IMR-90 (cell line): Measurements from ENCODE around the gene ZDHHC16. TPM values are rescaled to one million over a fixed set of nuclear protein-coding genes. Genes with fewer than 3 reads are reported as not detected.
A peak's percentile ranks its signal among the peaks of the same experiment; 100 is the strongest.

Experiments
- ATAC-seq: fragments of 200-7000 bp; cut with Tn5 transposase; 2 replicates; pipeline ENCODE4 v1.9.1; 2020; ENCODE audit warnings: low read depth, mild to moderate bottlenecking, moderate library complexity
- BruUV-seq: library from RNA; stranded (reverse); fragments of 400-500 nt; replicated peaks from 2 replicates; lab custom pipeline; 2021; lab: Mats Ljungman, UMichigan
- CTCF ChIA-PET: fragments of 300-600 bp; formaldehyde crosslinking; extraction: SDS; loops from one replicate; lab custom pipeline; 2021; ENCODE audit warnings: antibody characterized with exemption; lab: Yijun Ruan, JAX
- POLR2A ChIA-PET: fragments of 300-600 bp; sonication (Branson Sonifier 250); formaldehyde crosslinking; loops from one replicate; lab custom pipeline; 2022; ENCODE audit warnings: antibody characterized with exemption; ENCODE audit not compliant: unreplicated experiment; lab: Charles Lee
- DNase-seq: peaks from one replicate; pipeline ENCODE4 v3.0.0; 2013
- H2AFZ ChIP-seq: replicated peaks from 2 replicates; pipeline ENCODE3; 2013; ENCODE audit warnings: low read length, mild to moderate bottlenecking; ENCODE audit not compliant: poor library complexity
- H2AK5ac ChIP-seq: 2 replicates; pipeline ENCODE4 v1.6.1; 2013; ENCODE audit warnings: low read depth, low read length, inconsistent platforms
- H2AK9ac ChIP-seq: replicated peaks from 2 replicates; pipeline ENCODE3; 2013; ENCODE audit warnings: mild to moderate bottlenecking, low read depth, low read length, moderate library complexity; ENCODE audit not compliant: poor library complexity
- H2BK120ac ChIP-seq: 2 replicates; pipeline ENCODE4 v1.6.1; 2013; ENCODE audit warnings: low read depth, low read length, inconsistent platforms
- H2BK15ac ChIP-seq: 3 replicates; pipeline ENCODE4 v1.6.1; 2013; ENCODE audit warnings: low read depth, low read length, inconsistent platforms
- H2BK20ac ChIP-seq: 2 replicates; pipeline ENCODE4 v1.6.1; 2013; ENCODE audit warnings: low read depth, mild to moderate bottlenecking, inconsistent platforms, low read length, moderate library complexity
- H2BK5ac ChIP-seq: 2 replicates; pipeline ENCODE4 v1.6.1; 2013; ENCODE audit warnings: mild to moderate bottlenecking, low read depth, low read length, inconsistent platforms; ENCODE audit not compliant: poor library complexity, severe bottlenecking
- H3K14ac ChIP-seq: replicated peaks from 2 replicates; pipeline ENCODE4 v1.6.1; 2013; ENCODE audit warnings: low read depth, low read length, inconsistent platforms
- H3K18ac ChIP-seq: 2 replicates; pipeline ENCODE4 v1.6.1; 2013; ENCODE audit warnings: low read depth, low read length, control low read depth
- H3K23ac ChIP-seq: 2 replicates; pipeline ENCODE4 v1.6.1; 2013; ENCODE audit warnings: low read depth, low read length, inconsistent platforms
- H3K27ac ChIP-seq: 2 replicates; pipeline ENCODE4 v1.5.1; 2013; ENCODE audit warnings: mild to moderate bottlenecking, control low read depth, low read length; ENCODE audit not compliant: insufficient read depth
- H3K27me3 ChIP-seq: 2 replicates; pipeline ENCODE4 v1.6.1; 2013; ENCODE audit warnings: low read length; ENCODE audit not compliant: control insufficient read depth, insufficient read depth
- H3K36me3 ChIP-seq: 2 replicates; pipeline ENCODE4 v1.6.1; 2013; ENCODE audit warnings: low read length, mixed read lengths; ENCODE audit not compliant: control insufficient read depth, insufficient read depth
- H3K4ac ChIP-seq: 2 replicates; pipeline ENCODE4 v1.6.1; 2013; ENCODE audit warnings: low read depth, low read length, inconsistent platforms
- H3K4me1 ChIP-seq: 2 replicates; pipeline ENCODE4 v1.6.1; 2013; ENCODE audit warnings: low read length, mixed read lengths; ENCODE audit not compliant: control insufficient read depth, insufficient read depth
- H3K4me2 ChIP-seq: 2 replicates; pipeline ENCODE4 v1.6.1; 2013; ENCODE audit warnings: low read depth, mild to moderate bottlenecking, control low read depth, low read length, moderate library complexity
- H3K4me3 ChIP-seq: 2 replicates; pipeline ENCODE4 v1.5.1; 2013; ENCODE audit warnings: low read depth, mild to moderate bottlenecking, control low read depth, low read length, moderate library complexity; ENCODE audit not compliant: insufficient read depth
- H3K56ac ChIP-seq: 2 replicates; pipeline ENCODE4 v1.6.1; 2013; ENCODE audit warnings: low read length, inconsistent platforms; ENCODE audit not compliant: insufficient read depth; ENCODE audit errors: extremely low read depth
- H3K79me1 ChIP-seq, 2 experiments: 2 replicates each; pipeline ENCODE4 v1.6.1; 2013; ENCODE audit warnings: low read length in 2 of 2, inconsistent platforms in 1 of 2, low read depth in 1 of 2
- H3K9ac ChIP-seq: 2 replicates; pipeline ENCODE4 v1.6.1; 2013; ENCODE audit warnings: low read depth, low read length, control low read depth
- H3K9me1 ChIP-seq: 2 replicates; pipeline ENCODE4 v1.6.1; 2013; ENCODE audit warnings: low read length, inconsistent platforms; ENCODE audit not compliant: insufficient read depth
- H3K9me3 ChIP-seq: 2 replicates; pipeline ENCODE4 v1.6.1; 2013; ENCODE audit warnings: low read length; ENCODE audit not compliant: control insufficient read depth, insufficient read depth
- H4K20me1 ChIP-seq: 2 replicates; pipeline ENCODE4 v1.6.1; 2013; ENCODE audit warnings: low read length, inconsistent platforms; ENCODE audit not compliant: insufficient read depth
- H4K5ac ChIP-seq: 2 replicates; pipeline ENCODE4 v1.6.1; 2013; ENCODE audit warnings: mild to moderate bottlenecking, low read depth, low read length, control low read depth
- H4K8ac ChIP-seq, 2 experiments: 2 replicates each; pipeline ENCODE4 v1.6.1; 2013; ENCODE audit warnings: low read depth in 2 of 2, low read length in 2 of 2, control low read depth in 1 of 2, inconsistent platforms in 1 of 2
- H4K91ac ChIP-seq: 2 replicates; pipeline ENCODE4 v1.6.1; 2013; ENCODE audit warnings: low read depth, low read length, inconsistent platforms; ENCODE audit not compliant: insufficient read depth
- BHLHE40 ChIP-seq: fragments of 150-350 bp; IDR thresholded peaks from 2 replicates; pipeline ENCODE4 v1.6.1; 2016; ENCODE audit warnings: mild to moderate bottlenecking, low read depth, low read length
- CHD1 ChIP-seq: IDR thresholded peaks from 2 replicates; pipeline ENCODE4 v1.6.1; 2012; ENCODE audit warnings: low read depth, low read length, improper control_type of control experiment
- CTCF ChIP-seq: conservative IDR thresholded peaks from 2 replicates; pipeline ENCODE4 v1.5.1; 2012; ENCODE audit warnings: mild to moderate bottlenecking, low read depth, low read length, improper control_type of control experiment
- FOS ChIP-seq: fragments of 150-350 bp; IDR thresholded peaks from 2 replicates; pipeline ENCODE4 v1.6.1; 2016; ENCODE audit warnings: low read depth, low read length
- MAFK ChIP-seq: IDR thresholded peaks from 2 replicates; pipeline ENCODE4 v1.6.1; 2012; ENCODE audit warnings: low read depth, low read length, improper control_type of control experiment
- MAZ ChIP-seq: IDR thresholded peaks from 2 replicates; pipeline ENCODE4 v1.6.1; 2012; ENCODE audit warnings: low read depth, mild to moderate bottlenecking, low read length, improper control_type of control experiment, moderate library complexity, borderline replicate concordance
- MXI1 ChIP-seq: IDR thresholded peaks from 2 replicates; pipeline ENCODE4 v1.6.1; 2012; ENCODE audit warnings: low read depth, mild to moderate bottlenecking, low read length, moderate library complexity, borderline replicate concordance
- NFE2L2 ChIP-seq: fragments of 150-350 bp; IDR thresholded peaks from 2 replicates; pipeline ENCODE4 v1.6.1; 2016; ENCODE audit warnings: low read depth, mild to moderate bottlenecking, low read length
- POLR2A ChIP-seq: IDR thresholded peaks from 2 replicates; pipeline ENCODE4 v1.6.1; 2012; ENCODE audit warnings: mild to moderate bottlenecking, low read depth, low read length
- RAD21 ChIP-seq: IDR thresholded peaks from 2 replicates; pipeline ENCODE4 v1.6.1; 2012; ENCODE audit warnings: low read length, improper control_type of control experiment
- RCOR1 ChIP-seq: IDR thresholded peaks from 2 replicates; pipeline ENCODE4 v1.6.1; 2012; ENCODE audit warnings: mild to moderate bottlenecking, low read length, improper control_type of control experiment; ENCODE audit not compliant: insufficient replicate concordance
- RFX5 ChIP-seq: IDR thresholded peaks from 2 replicates; pipeline ENCODE4 v1.8.0; 2012; ENCODE audit warnings: low read depth, mild to moderate bottlenecking, low read length, moderate library complexity
- SMC3 ChIP-seq: fragments of 150-350 bp; IDR thresholded peaks from 2 replicates; pipeline ENCODE4 v1.6.1; 2016; ENCODE audit warnings: low read depth, mild to moderate bottlenecking, antibody characterized with exemption, low read length, moderate library complexity
- WGBS, 2 experiments: methylation state at CpG; one replicate each; pipeline versions ENCODE4 v1.1.5 to v1.1.7; 2013; ENCODE audit warnings: missing lambda C conversion rate in 2 of 2; ENCODE audit not compliant: insufficient read length in 1 of 2; ENCODE audit errors: extremely low coverage in 2 of 2; 5-methylcytosine and 5-hydroxymethylcytosine counted together
- dilution Hi-C: fragments of 300-500 bp; cut with HindIII; formaldehyde crosslinking; loops from one replicate; pipeline ENCODE4 v1.14.3; 2018; ENCODE audit warnings: low sequenced_read_pairs; ENCODE audit not compliant: unreplicated experiment
- in situ Hi-C: fragments of 300-500 bp; cut with MboI; formaldehyde crosslinking; loops from 3 replicates; pipeline ENCODE4 v1.14.3; 2019; ENCODE audit warnings: low sequenced_read_pairs, inconsistent platforms, mixed read lengths
- intact Hi-C: fragments of 100-400 bp; cut with micrococcal nuclease; formaldehyde crosslinking; loops from 2 replicates; pipeline ENCODE4 v1.10.0; 2022
- polyA plus RNA-seq, 3 experiments: library from polyadenylated mRNA; depleted of rRNA; stranded (reverse); fragments of >200 nt; gene quantifications; 2 replicates each; pipeline ENCODE4 v1.2.3, GENCODE V29; 2012; ENCODE audit warnings: low replicate concordance in 1 of 3
- total RNA-seq: library from RNA; depleted of rRNA; stranded (reverse); fragments of >200 nt; gene quantifications from 2 replicates; pipeline ENCODE4 v1.2.3, GENCODE V29; 2012
- TF ChIP-seq, protein P1 (sequence below): fragments of 150-350 bp; IDR thresholded peaks from 2 replicates; pipeline ENCODE4 v1.6.1; 2017; ENCODE audit warnings: mild to moderate bottlenecking, antibody characterized with exemption, low read length, low read depth
- TF ChIP-seq, protein P2 (sequence below): fragments of 150-350 bp; IDR thresholded peaks from 2 replicates; pipeline ENCODE4 v1.6.1; 2016; ENCODE audit warnings: low read depth, mild to moderate bottlenecking, low read length, moderate library complexity, borderline replicate concordance

The ZDHHC16 gene
- total and polyA plus RNA-seq, 2 of the 4 experiments (the other 2 are of a cell fraction) = 54.7 to 64.0 TPM

DNA sequence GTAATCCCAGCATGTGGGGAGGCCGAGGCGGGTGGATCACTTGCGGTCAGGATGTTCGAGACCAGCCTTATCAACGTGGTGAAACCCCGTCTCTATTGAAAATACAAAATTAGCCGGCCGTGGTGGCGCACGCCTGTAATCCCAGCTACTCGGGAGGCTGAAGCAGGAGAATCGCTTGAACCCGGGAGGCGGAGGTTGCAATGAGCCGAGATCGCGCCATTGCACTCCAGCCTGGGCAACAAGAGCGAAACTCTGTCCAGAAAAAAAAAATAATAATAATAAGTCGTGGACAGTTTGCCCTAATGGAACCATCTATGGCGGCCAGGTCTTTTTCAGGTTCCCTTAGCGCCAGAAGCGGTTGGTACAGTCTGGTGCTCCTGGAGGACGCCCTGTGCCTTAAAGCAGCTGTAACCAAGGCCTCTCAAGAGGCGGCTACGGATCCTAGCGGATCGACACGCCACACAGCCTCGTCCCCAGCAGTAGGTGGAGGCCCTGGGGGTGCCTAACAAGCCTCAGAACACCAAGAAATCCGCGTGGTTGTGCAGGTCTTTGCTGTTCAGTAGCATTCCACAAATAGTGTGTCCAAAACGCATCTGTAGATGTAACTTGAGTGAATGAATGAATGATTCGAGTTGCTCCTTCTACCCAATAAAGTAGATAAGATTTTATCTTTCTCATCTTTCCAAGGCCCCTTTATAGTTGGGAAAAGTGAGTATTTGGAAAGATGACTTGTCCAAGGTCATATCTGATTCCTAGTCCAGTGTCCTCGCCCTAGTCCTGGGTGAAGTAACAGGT lies 19.0 kb upstream of the ZDHHC16 start:
- CTCF ChIA-PET = no interaction called here
- BruUV-seq = no TSS peak
- in situ Hi-C loops = no loop called here
- TF ChIP-seq BHLHE40 = no peak
- TF ChIP-seq NFE2L2 = no peak
- TF ChIP-seq CTCF = no peak
- TF ChIP-seq, protein P1, sequence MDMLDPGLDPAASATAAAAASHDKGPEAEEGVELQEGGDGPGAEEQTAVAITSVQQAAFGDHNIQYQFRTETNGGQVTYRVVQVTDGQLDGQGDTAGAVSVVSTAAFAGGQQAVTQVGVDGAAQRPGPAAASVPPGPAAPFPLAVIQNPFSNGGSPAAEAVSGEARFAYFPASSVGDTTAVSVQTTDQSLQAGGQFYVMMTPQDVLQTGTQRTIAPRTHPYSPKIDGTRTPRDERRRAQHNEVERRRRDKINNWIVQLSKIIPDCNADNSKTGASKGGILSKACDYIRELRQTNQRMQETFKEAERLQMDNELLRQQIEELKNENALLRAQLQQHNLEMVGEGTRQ = no peak
- no peak for TF ChIP-seq MAFK
- no peak for TF ChIP-seq RCOR1
- TF ChIP-seq FOS = no peak
- TF ChIP-seq RAD21 = no peak
- TF ChIP-seq, protein P2, sequence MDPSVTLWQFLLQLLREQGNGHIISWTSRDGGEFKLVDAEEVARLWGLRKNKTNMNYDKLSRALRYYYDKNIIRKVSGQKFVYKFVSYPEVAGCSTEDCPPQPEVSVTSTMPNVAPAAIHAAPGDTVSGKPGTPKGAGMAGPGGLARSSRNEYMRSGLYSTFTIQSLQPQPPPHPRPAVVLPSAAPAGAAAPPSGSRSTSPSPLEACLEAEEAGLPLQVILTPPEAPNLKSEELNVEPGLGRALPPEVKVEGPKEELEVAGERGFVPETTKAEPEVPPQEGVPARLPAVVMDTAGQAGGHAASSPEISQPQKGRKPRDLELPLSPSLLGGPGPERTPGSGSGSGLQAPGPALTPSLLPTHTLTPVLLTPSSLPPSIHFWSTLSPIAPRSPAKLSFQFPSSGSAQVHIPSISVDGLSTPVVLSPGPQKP = no peak
- TF ChIP-seq SMC3 = no peak
- no peak for TF ChIP-seq RFX5
- TF ChIP-seq POLR2A = no peak
- no peak for TF ChIP-seq MXI1
- TF ChIP-seq CHD1 = no peak
- no peak for TF ChIP-seq MAZ

More for the DNA sequence above, 19.0 kb upstream of the ZDHHC16 start:
- no peak overlapping the region for H2BK20ac ChIP-seq
- peak overlapping the region; percentile 99 for H3K4me2 ChIP-seq
- peaks cover 41% of the 10 kb centered on the region for H4K20me1 ChIP-seq
- H4K5ac ChIP-seq = peak overlapping the region; percentile 65
- ATAC-seq = no peak
- peak overlapping the region; percentile 97 for H3K4me3 ChIP-seq
- peak overlapping the region; percentile 96 for H2AK5ac ChIP-seq
- H3K79me1 ChIP-seq = peaks cover 11 to 51% of the 10 kb centered on the region in 2 experiments; a peak in 3 of 4 replicates
- H2BK5ac ChIP-seq = peak overlapping the region; percentile 87
- peak overlapping the region; percentile 96 for H3K27ac ChIP-seq
- peaks cover 25% of the 10 kb centered on the region for H3K36me3 ChIP-seq
- H3K14ac ChIP-seq = peak overlapping the region; percentile 79
- H2BK120ac ChIP-seq = no peak overlapping the region
- H3K27me3 ChIP-seq = no peaks in the 10 kb centered on the region
- H2AFZ ChIP-seq = peak overlapping the region; percentile 82
- POLR2A ChIA-PET = no interaction called here
- no peaks in the 10 kb centered on the region for H3K9me3 ChIP-seq
- peaks cover 12% of the 10 kb centered on the region for H3K4me1 ChIP-seq
- peak overlapping the region; percentile 80 to 81; a peak in 2 of 4 replicates for H4K8ac ChIP-seq
- H3K9ac ChIP-seq = peak overlapping the region; percentile 98
- H3K18ac ChIP-seq = peak overlapping the region; percentile 58
- DNase-seq = no peak
- H3K56ac ChIP-seq = peak overlapping the region; percentile 81
- peak overlapping the region; percentile 79 for H4K91ac ChIP-seq
- H3K23ac ChIP-seq = peak overlapping the region; percentile 85
- H3K9me1 ChIP-seq = no peaks in the 10 kb centered on the region
- no peak overlapping the region for H2BK15ac ChIP-seq
- dilution Hi-C loops (no loop called here), intact Hi-C loops (loop anchor here (1.0 to 2.0 kb wide), 2 partner anchors 18 to 20 kb away; no protein-coding TSS in a partner anchor)
- H2AK9ac ChIP-seq = peak overlapping the region; percentile 95
- WGBS, 2 experiments = no CpG with 5 or more reads among the region's 34 CpGs
- H3K4ac ChIP-seq = peak overlapping the region; percentile 79
